ENCODE data around the gene SCARB1. TPM values are rescaled to one million over a fixed set of nuclear protein-coding genes. Genes with fewer than 3 reads are reported as not detected.

Gene SCARB1
- total RNA-seq, 2 experiments from 2014 or later: 36.2 to 38.1 TPM

DNA sequence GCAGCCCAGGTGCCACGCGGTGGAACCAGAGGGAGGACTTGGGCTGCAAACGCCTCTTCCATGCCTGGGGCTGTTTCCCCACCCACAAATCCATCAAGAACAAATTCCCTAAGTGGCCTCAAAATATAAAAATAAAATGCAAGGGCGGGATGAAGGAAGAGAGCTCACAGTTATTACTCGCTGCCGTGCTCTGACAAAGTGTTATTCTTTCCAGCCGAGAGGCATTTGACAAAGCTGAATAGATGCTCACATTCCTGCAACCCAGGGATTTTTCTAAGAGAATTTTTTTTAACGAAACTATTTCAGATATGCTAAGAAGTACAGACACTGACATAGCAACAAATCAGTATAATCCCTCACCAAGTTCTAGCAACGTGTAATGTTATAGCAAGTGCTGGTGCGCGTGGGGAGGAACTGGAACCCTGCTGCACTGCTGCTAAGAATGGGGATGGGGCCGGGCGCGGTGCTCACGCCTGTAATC, 70.7 kb downstream of the SCARB1 start:
- TF ChIP-seq, protein P1, sequence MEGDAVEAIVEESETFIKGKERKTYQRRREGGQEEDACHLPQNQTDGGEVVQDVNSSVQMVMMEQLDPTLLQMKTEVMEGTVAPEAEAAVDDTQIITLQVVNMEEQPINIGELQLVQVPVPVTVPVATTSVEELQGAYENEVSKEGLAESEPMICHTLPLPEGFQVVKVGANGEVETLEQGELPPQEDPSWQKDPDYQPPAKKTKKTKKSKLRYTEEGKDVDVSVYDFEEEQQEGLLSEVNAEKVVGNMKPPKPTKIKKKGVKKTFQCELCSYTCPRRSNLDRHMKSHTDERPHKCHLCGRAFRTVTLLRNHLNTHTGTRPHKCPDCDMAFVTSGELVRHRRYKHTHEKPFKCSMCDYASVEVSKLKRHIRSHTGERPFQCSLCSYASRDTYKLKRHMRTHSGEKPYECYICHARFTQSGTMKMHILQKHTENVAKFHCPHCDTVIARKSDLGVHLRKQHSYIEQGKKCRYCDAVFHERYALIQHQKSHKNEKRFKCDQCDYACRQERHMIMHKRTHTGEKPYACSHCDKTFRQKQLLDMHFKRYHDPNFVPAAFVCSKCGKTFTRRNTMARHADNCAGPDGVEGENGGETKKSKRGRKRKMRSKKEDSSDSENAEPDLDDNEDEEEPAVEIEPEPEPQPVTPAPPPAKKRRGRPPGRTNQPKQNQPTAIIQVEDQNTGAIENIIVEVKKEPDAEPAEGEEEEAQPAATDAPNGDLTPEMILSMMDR (IDR thresholded peaks at IDR 0.05): no peak
- no peaks in the 10 kb centered on the region for H3K9me3 Mint-ChIP-seq
- peaks cover 18% of the 10 kb centered on the region for H3K4me1 Mint-ChIP-seq (ENCODE audit: low read depth)
- H3K36me3 Mint-ChIP-seq (ENCODE audit: low read depth): peaks cover 25% of the 10 kb centered on the region
- CTCF ChIA-PET: no interaction called here
- POLR2A ChIA-PET: no interaction called here
- DNase-seq: no peak
- H3K27me3 Mint-ChIP-seq: no peaks in the 10 kb centered on the region
- H3K27ac Mint-ChIP-seq: no peak overlapping the region
- ATAC-seq: no peak
- no peak overlapping the region for H3K4me3 Mint-ChIP-seq
- intact Hi-C loops (cut with micrococcal nuclease): no loop called here

DNA sequence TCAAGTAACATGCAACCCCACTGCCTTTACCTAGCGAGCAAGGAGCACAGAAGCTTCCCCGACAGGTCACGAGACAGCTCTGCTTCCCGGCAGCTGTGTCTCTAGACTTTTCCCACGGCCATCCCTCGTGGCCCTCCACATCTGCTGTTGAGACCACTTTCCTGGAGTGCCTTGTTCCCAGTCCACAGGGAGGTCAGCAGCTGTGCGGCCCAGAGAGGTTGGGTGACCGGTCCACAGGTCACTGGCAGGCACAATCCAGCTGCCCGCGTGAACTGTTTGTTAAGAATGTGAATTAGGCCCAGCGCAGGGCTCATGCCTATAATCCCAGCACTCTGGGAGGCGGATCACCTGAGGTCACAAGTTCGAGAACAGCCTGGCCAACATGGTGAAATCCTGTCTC, 71.5 kb downstream of the SCARB1 start:
- intact Hi-C loops (cut with micrococcal nuclease): no loop called here
- no peaks in the 10 kb centered on the region for H3K27me3 Mint-ChIP-seq
- DNase-seq (no peak), ATAC-seq (no peak)
- TF ChIP-seq, protein P1 (IDR thresholded peaks at IDR 0.05): no peak
- peaks cover 21% of the 10 kb centered on the region for H3K36me3 Mint-ChIP-seq (ENCODE audit: low read depth)
- no peak overlapping the region for H3K4me3 Mint-ChIP-seq
- H3K27ac Mint-ChIP-seq: no peak overlapping the region
- H3K4me1 Mint-ChIP-seq (ENCODE audit: low read depth): peaks cover 15% of the 10 kb centered on the region
- H3K9me3 Mint-ChIP-seq: no peaks in the 10 kb centered on the region
- ChIA-PET CTCF (no interaction called here), POLR2A (no interaction called here)

DNA sequence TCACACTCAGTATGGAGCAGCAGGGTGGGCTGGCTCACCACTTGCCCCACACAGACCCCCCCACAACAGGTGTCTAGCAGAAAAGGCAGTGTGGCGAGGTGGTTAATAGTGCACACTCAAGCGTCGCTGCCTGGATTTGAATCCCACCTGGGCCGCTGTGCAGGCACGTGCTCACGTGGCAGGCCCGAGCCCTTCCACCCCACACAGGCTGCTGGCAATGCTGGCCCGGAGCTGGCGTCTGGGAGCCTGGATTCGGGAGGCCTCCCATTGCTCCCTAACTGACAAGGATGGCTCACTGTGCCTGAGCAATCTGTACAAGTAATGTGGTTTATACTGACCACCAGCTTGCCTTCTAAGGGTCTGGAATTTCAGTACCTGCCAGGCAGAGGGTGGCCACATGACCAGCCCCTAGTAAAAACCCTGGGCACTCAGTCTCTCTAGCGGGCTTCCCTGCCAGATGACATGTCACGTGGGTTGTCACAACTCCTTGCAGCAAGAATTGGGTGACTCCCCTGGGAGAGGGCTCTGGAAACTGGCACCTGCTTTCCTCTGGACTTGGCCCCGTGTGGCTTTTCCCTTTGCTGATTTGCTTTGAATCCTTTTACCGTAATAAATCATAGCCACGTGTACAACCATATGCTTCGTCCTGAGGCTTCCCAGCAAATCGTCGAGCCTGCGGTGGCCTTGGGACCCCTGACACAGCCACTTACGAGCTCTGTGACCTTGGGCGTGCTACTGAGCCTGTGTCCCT, 72.8 kb downstream of the SCARB1 start:
- intact Hi-C loops (cut with micrococcal nuclease): no loop called here
- no peaks in the 10 kb centered on the region for H3K9me3 Mint-ChIP-seq
- POLR2A ChIA-PET: no interaction called here
- no peaks in the 10 kb centered on the region for H3K27me3 Mint-ChIP-seq
- peaks cover 4% of the 10 kb centered on the region for H3K4me1 Mint-ChIP-seq (ENCODE audit: low read depth)
- no peak for DNase-seq
- H3K27ac Mint-ChIP-seq: no peak overlapping the region
- CTCF ChIA-PET: no interaction called here
- TF ChIP-seq, protein P1 (IDR thresholded peaks at IDR 0.05): no peak
- no peak overlapping the region for H3K4me3 Mint-ChIP-seq
- ATAC-seq: no peak
- peaks cover 25% of the 10 kb centered on the region for H3K36me3 Mint-ChIP-seq (ENCODE audit: low read depth)

DNA sequence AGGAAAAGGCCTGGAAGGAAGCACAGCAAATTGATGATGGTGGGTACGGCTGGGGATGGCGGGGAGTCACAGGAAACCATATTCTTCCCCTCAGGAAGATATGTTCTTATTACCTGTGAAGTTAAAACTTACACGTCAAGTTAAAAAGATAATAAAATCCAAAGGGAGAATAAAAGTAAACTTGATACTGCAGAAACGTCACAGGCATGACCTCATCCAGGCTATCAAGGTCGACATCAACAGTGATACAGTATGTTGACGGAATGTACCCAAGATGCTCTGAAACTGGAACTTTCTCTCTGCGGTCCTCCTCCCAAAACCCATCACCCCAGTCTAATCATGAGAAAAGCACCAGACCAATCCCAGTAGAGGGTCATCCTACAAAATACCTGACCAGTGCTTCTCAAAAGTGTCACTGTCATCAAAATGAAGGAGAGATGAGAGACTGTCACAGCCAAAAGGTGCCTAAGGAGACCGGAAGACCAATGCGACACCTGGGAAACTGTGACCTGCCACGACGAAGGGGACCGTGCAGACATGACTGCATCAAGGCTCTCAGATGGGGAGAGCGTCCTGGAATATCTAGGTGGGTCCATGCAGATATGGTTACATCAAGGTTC, 74.6 kb downstream of the SCARB1 start:
- no peaks in the 10 kb centered on the region for H3K9me3 Mint-ChIP-seq
- POLR2A ChIA-PET: no interaction called here
- DNase-seq (no peak), ATAC-seq (no peak)
- intact Hi-C loops (cut with micrococcal nuclease): no loop called here
- TF ChIP-seq, protein P1 (IDR thresholded peaks at IDR 0.05): no peak
- H3K4me1 Mint-ChIP-seq (ENCODE audit: low read depth): no peaks in the 10 kb centered on the region
- CTCF ChIA-PET: interaction anchor here (0.7 kb wide), 1 partner anchor 419 kb away, joined by 3 read pairs; no protein-coding TSS in a partner anchor
- H3K36me3 Mint-ChIP-seq (ENCODE audit: low read depth): peaks cover 27% of the 10 kb centered on the region
- no peak overlapping the region for H3K4me3 Mint-ChIP-seq
- H3K27me3 Mint-ChIP-seq: no peaks in the 10 kb centered on the region
- H3K27ac Mint-ChIP-seq: no peak overlapping the region
